Neuronal stem cell (in vitro differentiated cells): ENCODE results near the gene SELENOM.

ENCODE experiments used
- DNase-seq: peaks from one replicate; pipeline ENCODE4 v3.0.0-alpha.2; 2013; ENCODE audit warnings: low spot score
- H2AFZ ChIP-seq: one replicate; pipeline ENCODE4 v1.6.1; 2013; ENCODE audit warnings: mild to moderate bottlenecking, low read length, inconsistent platforms
- H2AK5ac ChIP-seq: 2 replicates; pipeline ENCODE4 v1.6.1; 2013; ENCODE audit warnings: low read depth, mild to moderate bottlenecking, inconsistent platforms, low read length, moderate library complexity, mixed read lengths
- H2BK120ac ChIP-seq: 2 replicates; pipeline ENCODE4 v1.6.1; 2013; ENCODE audit warnings: low read depth, mild to moderate bottlenecking, inconsistent platforms, low read length, moderate library complexity, mixed read lengths
- H2BK12ac ChIP-seq: one replicate; pipeline ENCODE4 v1.6.1; 2013; ENCODE audit warnings: low read length, inconsistent platforms
- H2BK15ac ChIP-seq: 2 replicates; pipeline ENCODE4 v1.6.1; 2013; ENCODE audit warnings: mild to moderate bottlenecking, low read length, inconsistent platforms, mixed read lengths
- H2BK5ac ChIP-seq: one replicate; pipeline ENCODE4 v1.6.1; 2013; ENCODE audit warnings: inconsistent platforms, mild to moderate bottlenecking, low read length, moderate library complexity
- H3K14ac ChIP-seq: one replicate; pipeline ENCODE4 v1.6.1; 2013; ENCODE audit warnings: low read length, inconsistent platforms
- H3K18ac ChIP-seq: 2 replicates; pipeline ENCODE4 v1.6.1; 2013; ENCODE audit warnings: low read length, inconsistent platforms
- H3K23ac ChIP-seq: 2 replicates; pipeline ENCODE4 v1.6.1; 2013; ENCODE audit warnings: low read depth, mild to moderate bottlenecking, mixed read lengths, low read length, inconsistent platforms; ENCODE audit not compliant: poor library complexity
- H3K27ac ChIP-seq: replicated peaks from 3 replicates; pipeline ENCODE4 v1.5.1; 2013; ENCODE audit warnings: low read length, inconsistent platforms
- H3K27me3 ChIP-seq, 3 experiments: 2 replicates each; pipeline ENCODE4 v1.6.1; 2013; ENCODE audit warnings: low read length in 3 of 3, mild to moderate bottlenecking in 2 of 3, inconsistent platforms in 1 of 3, low read depth in 1 of 3, mixed read lengths in 1 of 3, moderate library complexity in 1 of 3; ENCODE audit not compliant: control insufficient read depth in 3 of 3, insufficient read depth in 3 of 3
- H3K36me3 ChIP-seq, 2 donors: replicated peaks in 1 of 2; 2 replicates each; pipeline ENCODE4 v1.6.1; 2013; ENCODE audit warnings: low read length in 2 of 2; ENCODE audit not compliant: control insufficient read depth in 2 of 2, insufficient read depth in 2 of 2
- H3K4ac ChIP-seq: 2 replicates; pipeline ENCODE4 v1.6.1; 2013; ENCODE audit warnings: inconsistent platforms, mild to moderate bottlenecking, low read length, moderate library complexity
- H3K4me1 ChIP-seq, 2 donors: 1 replicate in 1 of 2; 2 replicates in 1 of 2; pipeline ENCODE4 v1.6.1; 2013; ENCODE audit warnings: low read length in 2 of 2, low read depth in 1 of 2; ENCODE audit not compliant: control insufficient read depth in 2 of 2, insufficient read depth in 1 of 2
- H3K4me2 ChIP-seq: one replicate; pipeline ENCODE4 v1.6.1; 2013; ENCODE audit warnings: mild to moderate bottlenecking, low read length, inconsistent platforms; ENCODE audit not compliant: insufficient read depth, poor library complexity, severe bottlenecking
- H3K4me3 ChIP-seq, 2 donors: 2 replicates each; pipeline ENCODE4 v1.5.1; 2013; ENCODE audit warnings: low read length in 2 of 2, mild to moderate bottlenecking in 2 of 2, inconsistent platforms in 1 of 2, moderate library complexity in 1 of 2
- H3K79me1 ChIP-seq: one replicate; pipeline ENCODE4 v1.6.1; 2013; ENCODE audit warnings: low read depth, mild to moderate bottlenecking, inconsistent platforms, low read length, moderate library complexity
- H3K9ac ChIP-seq: one replicate; pipeline ENCODE4 v1.6.1; 2013; ENCODE audit warnings: mild to moderate bottlenecking, low read depth, low read length, inconsistent platforms; ENCODE audit not compliant: poor library complexity
- H3K9me3 ChIP-seq, 2 donors: replicated peaks in 1 of 2; 2 replicates each; pipeline versions ENCODE3 to v1.6.1; 2013; ENCODE audit warnings: low read length in 2 of 2, mild to moderate bottlenecking in 2 of 2, inconsistent platforms in 1 of 2, low read depth in 1 of 2, mixed read lengths in 1 of 2, moderate library complexity in 1 of 2; ENCODE audit not compliant: control insufficient read depth in 2 of 2, insufficient read depth in 1 of 2
- H4K8ac ChIP-seq: one replicate; pipeline ENCODE4 v1.6.1; 2013; ENCODE audit warnings: low read depth, mild to moderate bottlenecking, inconsistent platforms, low read length, moderate library complexity
- H4K91ac ChIP-seq: one replicate; pipeline ENCODE4 v1.6.1; 2013; ENCODE audit warnings: low read length, low read depth, mild to moderate bottlenecking, inconsistent platforms; ENCODE audit not compliant: poor library complexity
- WGBS, 2 donors: extraction: QIAGEN DNeasy Blood & Tissue Kit; methylation state at CpG; one replicate each; pipeline ENCODE4 v1.1.7; 2013; ENCODE audit warnings: missing lambda C conversion rate in 2 of 2, mixed read lengths in 1 of 2; ENCODE audit not compliant: insufficient read length in 2 of 2, insufficient replicate concordance in 1 of 2; ENCODE audit errors: extremely low coverage in 2 of 2; 5-methylcytosine and 5-hydroxymethylcytosine counted together

Gene SELENOM

GRCh38 chr22:31107894-31108218, 488 bp upstream of the SELENOM start:
- Histone ChIP-seq H2BK12ac (no peak overlapping the region), H2BK5ac (no peak overlapping the region), H3K36me3 (no peaks in the 10 kb centered on the region), H2AFZ (peak overlapping the region; percentile 98), H2BK120ac (no peak overlapping the region), H2AK5ac (no peak overlapping the region), H3K23ac (no peak overlapping the region), H3K4me2 (peak overlapping the region; percentile 77), H3K79me1 (no peaks in the 10 kb centered on the region), H3K27ac (peak overlapping the region; percentile 45), H2BK15ac (no peak overlapping the region), H3K27me3 (peaks cover 0 to 23% (median 0%) of the 10 kb centered on the region in 3 experiments), H3K4me1 (peaks cover 0 to 7% of the 10 kb centered on the region in 2 donors), H3K18ac (no peak overlapping the region), H3K9ac (no peak overlapping the region), H3K9me3 (no peaks in the 10 kb centered on the region), H3K4ac (no peak overlapping the region), H3K4me3 (peak overlapping the region; percentile 49 to 53), H3K14ac (no peak overlapping the region), H4K91ac (no peak overlapping the region), H4K8ac (no peak overlapping the region)
- no peak for DNase-seq
- WGBS, 2 donors, result no CpG with 5 or more reads among the region's 5 CpGs

- Histone ChIP-seq H4K91ac (no peak overlapping the region), H3K9me3 (peaks cover 0 to 2% of the 10 kb centered on the region in 2 donors), H2BK120ac (no peak overlapping the region), H3K79me1 (no peaks in the 10 kb centered on the region), H3K4me2 (peak overlapping the region; percentile 90), H3K18ac (peak overlapping the region; percentile 98), H4K8ac (no peak overlapping the region), H3K23ac (no peak overlapping the region), H3K4ac (no peak overlapping the region), H3K9ac (peak overlapping the region; percentile 74), H2BK15ac (no peak overlapping the region), H2AFZ (peak overlapping the region; percentile 98), H3K4me1 (peaks cover 0 to 7% of the 10 kb centered on the region in 2 donors), H3K4me3 (peak overlapping the region; percentile 49 to 87), H3K14ac (no peak overlapping the region), H3K36me3 (peaks cover 3 to 6% of the 10 kb centered on the region in 2 donors), H2BK5ac (peak overlapping the region; percentile 69), H3K27ac (no peak overlapping the region), H2BK12ac (no peak overlapping the region), H2AK5ac (no peak overlapping the region), H3K27me3 (peaks cover 0 to 23% (median 0%) of the 10 kb centered on the region in 3 experiments)
- DNase-seq, result no peak
- WGBS, 2 donors, result no CpG with 5 or more reads among the region's 14 CpGs
Observed at GRCh38 chr22:31106731-31107177, 614 bp downstream of the SELENOM start.

GRCh38 chr22:31106001-31106571, 1.3 kb downstream of the SELENOM start:
- Histone ChIP-seq H3K4ac (no peak overlapping the region), H3K9ac (peak overlapping the region; percentile 45), H3K36me3 (peaks cover 3 to 8% of the 10 kb centered on the region in 2 donors), H2BK120ac (no peak overlapping the region), H2AK5ac (peak overlapping the region; percentile 88), H3K79me1 (no peaks in the 10 kb centered on the region), H4K91ac (no peak overlapping the region), H3K27ac (no peak overlapping the region), H2BK15ac (peak overlapping the region; percentile 69), H3K18ac (no peak overlapping the region), H3K4me2 (no peak overlapping the region), H3K27me3 (peaks cover 0 to 23% (median 0%) of the 10 kb centered on the region in 3 experiments), H3K9me3 (peaks cover 0 to 2% of the 10 kb centered on the region in 2 donors), H2BK12ac (no peak overlapping the region), H2AFZ (no peak overlapping the region), H3K4me3 (no peak overlapping the region), H3K14ac (no peak overlapping the region), H2BK5ac (peak overlapping the region; percentile 69), H4K8ac (no peak overlapping the region), H3K4me1 (peaks cover 0 to 7% of the 10 kb centered on the region in 2 donors), H3K23ac (peak overlapping the region; percentile 49)
- DNase-seq, result no peak
- no CpG with 5 or more reads among the region's 4 CpGs for WGBS, 2 donors

GRCh38 chr22:31105282-31105929, 2.0 kb downstream of the SELENOM start:
- Histone ChIP-seq H3K27ac (no peak overlapping the region), H3K4me3 (no peak overlapping the region), H3K23ac (no peak overlapping the region), H2BK15ac (no peak overlapping the region), H2AFZ (no peak overlapping the region), H3K36me3 (peaks cover 4 to 10% of the 10 kb centered on the region in 2 donors), H3K4me1 (peaks cover 0 to 7% of the 10 kb centered on the region in 2 donors), H3K27me3 (peaks cover 0 to 23% (median 0%) of the 10 kb centered on the region in 3 experiments), H3K4ac (no peak overlapping the region), H2BK120ac (no peak overlapping the region), H2BK5ac (no peak overlapping the region), H4K91ac (no peak overlapping the region), H4K8ac (no peak overlapping the region), H3K14ac (no peak overlapping the region), H3K4me2 (no peak overlapping the region), H2BK12ac (no peak overlapping the region), H3K79me1 (no peaks in the 10 kb centered on the region), H3K9me3 (peaks cover 0 to 2% of the 10 kb centered on the region in 2 donors), H2AK5ac (no peak overlapping the region), H3K18ac (no peak overlapping the region), H3K9ac (no peak overlapping the region)
- WGBS, 2 donors, result no CpG with 5 or more reads among the region's 11 CpGs
- no peak for DNase-seq
